ENCODE data around the gene WDR17.
A peak's percentile ranks its signal among the peaks of the same experiment; 100 is the strongest.

Gene WDR17

GRCh38 chr4:176084769-176085168, 19.1 kb downstream of the WDR17 start:
- DNase-seq (ENCODE audit: low spot score) = no peak
- TF ChIP-seq, protein P1, sequence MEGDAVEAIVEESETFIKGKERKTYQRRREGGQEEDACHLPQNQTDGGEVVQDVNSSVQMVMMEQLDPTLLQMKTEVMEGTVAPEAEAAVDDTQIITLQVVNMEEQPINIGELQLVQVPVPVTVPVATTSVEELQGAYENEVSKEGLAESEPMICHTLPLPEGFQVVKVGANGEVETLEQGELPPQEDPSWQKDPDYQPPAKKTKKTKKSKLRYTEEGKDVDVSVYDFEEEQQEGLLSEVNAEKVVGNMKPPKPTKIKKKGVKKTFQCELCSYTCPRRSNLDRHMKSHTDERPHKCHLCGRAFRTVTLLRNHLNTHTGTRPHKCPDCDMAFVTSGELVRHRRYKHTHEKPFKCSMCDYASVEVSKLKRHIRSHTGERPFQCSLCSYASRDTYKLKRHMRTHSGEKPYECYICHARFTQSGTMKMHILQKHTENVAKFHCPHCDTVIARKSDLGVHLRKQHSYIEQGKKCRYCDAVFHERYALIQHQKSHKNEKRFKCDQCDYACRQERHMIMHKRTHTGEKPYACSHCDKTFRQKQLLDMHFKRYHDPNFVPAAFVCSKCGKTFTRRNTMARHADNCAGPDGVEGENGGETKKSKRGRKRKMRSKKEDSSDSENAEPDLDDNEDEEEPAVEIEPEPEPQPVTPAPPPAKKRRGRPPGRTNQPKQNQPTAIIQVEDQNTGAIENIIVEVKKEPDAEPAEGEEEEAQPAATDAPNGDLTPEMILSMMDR (IDR thresholded peaks at IDR 0.05; ENCODE audit: extremely low read depth, missing control alignments) = no peak

- TF ChIP-seq, protein P1 (IDR thresholded peaks at IDR 0.05; ENCODE audit: extremely low read depth, missing control alignments) = no peak
- DNase-seq (ENCODE audit: low spot score) = no peak
Measured at GRCh38 chr4:176090115-176090514, 24.5 kb downstream of the WDR17 start.

DNA sequence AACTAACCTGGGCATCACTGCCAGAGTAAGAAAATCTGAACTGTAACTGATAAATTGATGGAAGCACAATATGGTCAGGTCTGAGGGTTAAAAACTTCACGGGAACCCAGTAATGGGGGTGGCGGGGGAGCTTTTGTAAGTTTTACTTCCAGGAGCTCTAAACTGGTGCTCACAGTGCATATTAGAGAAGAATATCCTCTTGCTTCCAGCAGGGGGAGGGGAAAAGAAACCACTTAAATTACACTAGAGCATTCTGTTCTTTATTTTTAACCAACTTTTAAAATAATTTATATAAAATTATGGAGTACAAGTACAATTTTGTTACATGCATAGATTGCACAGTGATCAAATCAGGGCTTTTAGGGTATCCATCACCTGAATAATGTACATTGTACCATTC, 33.7 kb downstream of the WDR17 start:
- no peak for DNase-seq (ENCODE audit: low spot score)
- TF ChIP-seq, protein P1 (IDR thresholded peaks at IDR 0.05; ENCODE audit: extremely low read depth, missing control alignments) = no peak

- TF ChIP-seq, protein P1 (IDR thresholded peaks at IDR 0.05; ENCODE audit: extremely low read depth, missing control alignments) = no peak
- DNase-seq (ENCODE audit: low spot score) = no peak
Measured at GRCh38 chr4:176102414-176103063, 36.9 kb downstream of the WDR17 start.

GRCh38 chr4:176107695-176108094, 42.1 kb downstream of the WDR17 start:
- no peak for DNase-seq (ENCODE audit: low spot score)
- TF ChIP-seq, protein P1 (IDR thresholded peaks at IDR 0.05; ENCODE audit: extremely low read depth, missing control alignments) = no peak

DNA sequence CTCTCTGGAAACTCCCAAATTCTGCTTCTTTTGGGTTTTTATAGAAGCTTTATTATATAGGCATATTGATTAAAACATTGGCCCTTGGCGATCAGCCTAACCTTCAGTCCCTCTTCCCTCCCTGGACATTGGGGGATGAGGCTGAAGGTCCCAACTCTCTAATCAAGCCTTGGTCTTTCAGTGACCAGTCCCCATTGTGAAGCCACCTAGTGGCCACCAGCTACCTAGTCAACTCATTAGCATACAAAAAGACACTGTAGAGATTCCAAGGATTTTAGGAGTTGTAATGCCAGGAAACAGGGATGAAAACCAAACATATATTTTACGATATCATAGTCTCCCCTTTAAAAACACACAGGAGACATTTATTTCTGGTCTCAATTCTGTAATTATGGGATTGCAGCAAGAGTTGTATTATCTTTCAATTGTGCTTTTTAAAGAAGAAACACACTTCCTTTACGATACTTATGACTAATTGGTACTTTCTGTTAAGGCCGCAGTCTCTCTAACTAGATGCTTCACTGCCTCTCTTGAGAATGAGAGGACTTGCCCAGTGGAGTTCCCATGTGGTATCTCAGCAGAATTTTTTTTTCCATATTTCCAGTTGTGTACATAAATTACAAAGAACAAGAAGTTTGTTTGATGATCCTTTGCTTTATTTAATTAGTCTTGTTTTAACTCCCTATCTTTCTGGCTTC, 58.2 kb downstream of the WDR17 start:
- DNase-seq (ENCODE audit: low spot score) = peak; percentile 52
- TF ChIP-seq, protein P1 (IDR thresholded peaks at IDR 0.05; ENCODE audit: extremely low read depth, missing control alignments) = peak; percentile 34

DNA sequence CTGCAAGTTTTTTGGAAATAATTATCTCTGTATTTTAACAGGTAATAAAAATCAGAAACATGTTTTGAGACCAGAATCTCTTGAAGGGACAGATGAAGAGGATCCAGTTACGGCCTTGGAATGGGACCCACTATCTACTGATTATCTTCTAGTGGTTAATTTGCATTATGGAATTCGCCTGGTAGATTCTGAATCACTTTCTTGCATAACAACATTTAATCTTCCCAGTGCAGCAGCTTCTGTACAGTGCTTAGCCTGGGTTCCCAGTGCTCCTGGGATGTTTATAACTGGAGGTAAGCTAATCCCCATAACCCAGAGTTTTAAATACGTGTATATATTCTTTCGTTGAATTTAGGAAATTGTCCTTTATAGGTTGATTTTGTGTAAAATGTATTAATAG, 59.4 kb downstream of the WDR17 start:
- TF ChIP-seq, protein P1 (IDR thresholded peaks at IDR 0.05; ENCODE audit: extremely low read depth, missing control alignments) = no peak
- DNase-seq (ENCODE audit: low spot score) = no peak
